Sciatic nerve (tissue), 2 donors: Measurements from ENCODE around the gene GPATCH3. TPM values are rescaled to one million over a fixed set of nuclear protein-coding genes. Genes with fewer than 3 reads are reported as not detected.
"Not testable (repeated sequence)": the region's sequence is repeated elsewhere in the genome, so short reads cannot be mapped to it uniquely, and the experiment has no call there.

Source experiments
- ATAC-seq: fragments of 200-7000 bp; cut with Tn5 transposase; one replicate; pipeline ENCODE4 v1.9.1; 2020; ENCODE audit warnings: mild to moderate bottlenecking, moderate library complexity
- DNase-seq: peaks from one replicate; pipeline ENCODE4 v3.0.0-alpha.2; 2020; ENCODE audit warnings: low spot score
- intact Hi-C: fragments of 100-400 bp; cut with DNase I; formaldehyde crosslinking; loops from one replicate; pipeline ENCODE4 v1.14.2; 2022
- total RNA-seq: library from RNA; stranded (reverse); fragmentation: NEBNext Ultra II Directional; extraction: Animal tissue kit (Norgen Biotek cat#: 25700); gene quantifications from one replicate; pipeline ENCODE4 v1.2.1, GENCODE V29; 2021
- donor health status: DM: no; HTN: no; CAD: no.
- donor health status: DM: no; HTN: no; CAD: no.

Gene GPATCH3
- 12.3 TPM for total RNA-seq

GRCh38 chr1:26900001-26900814 is at the start of gene GPATCH3:
TSS of gene GPATCH3 (minus strand) at chr1:26900467. CDS start at chr1:26900442, 25 bp downstream.
- DNase-seq (peak; percentile 97), ATAC-seq (peak; percentile 96)
- intact Hi-C loops, result no loop called here

- DNase-seq, result no peak
- ATAC-seq, result no peak
- intact Hi-C loops, result no loop called here
These were observed 49.7 kb upstream of the GPATCH3 start for GRCh38 chr1:26949926-26950319.

- intact Hi-C loops, result no loop called here
- ATAC-seq, result no peak
- DNase-seq, result no peak
These were observed 49.1 kb upstream of the GPATCH3 start for GRCh38 chr1:26949266-26949925.

- ATAC-seq, DNase-seq, intact Hi-C loops: not testable (repeated sequence)
These were observed 48.4 kb upstream of the GPATCH3 start for GRCh38 chr1:26948725-26949057.

GRCh38 chr1:26946270-26946669 is 46.0 kb upstream of the GPATCH3 start:
- DNase-seq, result no peak
- intact Hi-C loops, result no loop called here
- no peak for ATAC-seq

GRCh38 chr1:26945728-26946127 is 45.5 kb upstream of the GPATCH3 start:
- intact Hi-C loops, result no loop called here
- ATAC-seq (no peak), DNase-seq (no peak)

GRCh38 chr1:26945138-26945537 is 44.9 kb upstream of the GPATCH3 start:
- ATAC-seq (no peak), DNase-seq (no peak)
- intact Hi-C loops, result no loop called here

GRCh38 chr1:26942656-26943055 is 42.4 kb upstream of the GPATCH3 start:
- intact Hi-C loops, result no loop called here
- no peak for ATAC-seq
- DNase-seq, result no peak

- ATAC-seq (no peak), DNase-seq (no peak)
- intact Hi-C loops, result no loop called here
These were observed 41.0 kb upstream of the GPATCH3 start for GRCh38 chr1:26941311-26941710.

- intact Hi-C loops, result no loop called here
- ATAC-seq (no peak), DNase-seq (no peak)
These were observed 38.4 kb upstream of the GPATCH3 start for GRCh38 chr1:26938659-26939025.

- ATAC-seq (no peak), DNase-seq (no peak)
- intact Hi-C loops, result no loop called here
These were observed 37.9 kb upstream of the GPATCH3 start for GRCh38 chr1:26938004-26938658.

- no peak for ATAC-seq
- DNase-seq, result no peak
- intact Hi-C loops, result no loop called here
These were observed 36.6 kb upstream of the GPATCH3 start for GRCh38 chr1:26936823-26937222.

- ATAC-seq (no peak), DNase-seq (no peak)
- intact Hi-C loops, result no loop called here
These were observed 32.3 kb upstream of the GPATCH3 start for GRCh38 chr1:26932531-26932930.

- intact Hi-C loops, result no loop called here
- ATAC-seq, result no peak
- no peak for DNase-seq
These were observed 23.4 kb upstream of the GPATCH3 start for GRCh38 chr1:26923711-26924110.

- intact Hi-C loops, result no loop called here
- ATAC-seq (no peak), DNase-seq (no peak)
These were observed 22.6 kb upstream of the GPATCH3 start for GRCh38 chr1:26922901-26923300.

GRCh38 chr1:26922431-26922729 is 22.1 kb upstream of the GPATCH3 start:
- no peak for ATAC-seq
- intact Hi-C loops, result no loop called here

GRCh38 chr1:26921540-26922430 is 21.5 kb upstream of the GPATCH3 start, which contains the start of gene NUDC:
TSS of gene NUDC (plus strand) at chr1:26921743. CDS start at chr1:26921849, 106 bp downstream.
- intact Hi-C loops, result no loop called here
- ATAC-seq (peak; percentile 100), DNase-seq (peak; percentile 97)

More at GRCh38 chr1:26922431-26922729, 22.1 kb upstream of the GPATCH3 start:
- DNase-seq, result no peak

- intact Hi-C loops, result no loop called here
- DNase-seq (no peak), ATAC-seq (peak; percentile 66)
These were observed 20.9 kb upstream of the GPATCH3 start for GRCh38 chr1:26921126-26921539.

- DNase-seq (no peak), ATAC-seq (no peak)
- intact Hi-C loops, result no loop called here
These were observed 15.1 kb upstream of the GPATCH3 start for GRCh38 chr1:26915204-26915842.
